WTC11 (cell line): ENCODE results near the gene TP63. TPM values are rescaled to one million over a fixed set of nuclear protein-coding genes. Genes with fewer than 3 reads are reported as not detected.

Experiments
- ATAC-seq: fragments of 200-7000 bp; cut with Tn5 transposase; 2 replicates; pipeline ENCODE4 v1.10.0; 2021; ENCODE audit warnings: mild to moderate bottlenecking, moderate library complexity
- CTCF ChIA-PET: fragments of 300-600 bp; sonication (Branson Sonifier 250); formaldehyde crosslinking; loops from one replicate; lab custom pipeline; 2021; ENCODE audit warnings: antibody characterized with exemption; lab: Charles Lee
- POLR2A ChIA-PET: fragments of 350-600 bp; sonication (Branson Sonifier 250); formaldehyde crosslinking; loops from one replicate; lab custom pipeline; 2021; ENCODE audit warnings: antibody characterized with exemption; lab: Charles Lee
- DNase-seq: peaks from one replicate; pipeline ENCODE4 v3.0.0; 2021; ENCODE audit warnings: low spot score
- H3K27ac Mint-ChIP-seq: 2 replicates; pipeline ENCODE4 v1.8.0; 2021; ENCODE audit warnings: mixed read lengths
- H3K27me3 Mint-ChIP-seq: 2 replicates; pipeline ENCODE4 v1.8.0; 2021; ENCODE audit warnings: low read depth, mild to moderate bottlenecking, moderate library complexity, mixed read lengths
- H3K36me3 Mint-ChIP-seq: 2 replicates; pipeline ENCODE4 v1.8.0; 2021; ENCODE audit warnings: mixed read lengths
- H3K4me1 Mint-ChIP-seq: 2 replicates; pipeline ENCODE4 v1.8.0; 2022; ENCODE audit warnings: mixed read lengths
- H3K4me3 Mint-ChIP-seq: 2 replicates; pipeline ENCODE4 v1.8.0; 2021; ENCODE audit warnings: mild to moderate bottlenecking, moderate library complexity, mixed read lengths
- H3K9me3 Mint-ChIP-seq: 2 replicates; pipeline ENCODE4 v1.8.0; 2021; ENCODE audit warnings: mixed read lengths
- CBFB ChIP-seq: sonication (generic); formaldehyde crosslinking; IDR thresholded peaks from 2 replicates; pipeline ENCODE4 v1.8.1; 2022; ENCODE audit warnings: mild to moderate bottlenecking, low read depth, missing genetic modification reagents
- GRHL2 ChIP-seq: fragments of 250-450 bp; sonication (Bioruptor Pico); IDR thresholded peaks from 2 replicates; pipeline ENCODE4 v1.8.0; 2022; ENCODE audit warnings: mild to moderate bottlenecking, moderate library complexity; ENCODE audit not compliant: insufficient replicate concordance, severe bottlenecking
- IRF2 ChIP-seq: sonication (generic); formaldehyde crosslinking; IDR thresholded peaks from 2 replicates; pipeline ENCODE4 v1.8.0; 2022; ENCODE audit warnings: low read depth, missing genetic modification reagents, borderline replicate concordance
- OVOL2 ChIP-seq: fragments of 250-450 bp; sonication (Bioruptor Pico); IDR thresholded peaks from 2 replicates; pipeline ENCODE4 v1.9.0; 2021; ENCODE audit warnings: mild to moderate bottlenecking, borderline replicate concordance
- TCF7 ChIP-seq: sonication (generic); formaldehyde crosslinking; IDR thresholded peaks from 2 replicates; pipeline ENCODE4 v1.8.0; 2022; ENCODE audit warnings: mild to moderate bottlenecking, low read depth, missing genetic modification reagents, moderate library complexity
- TEAD4 ChIP-seq: sonication (generic); formaldehyde crosslinking; IDR thresholded peaks from 2 replicates; pipeline ENCODE4 v1.8.0; 2022; ENCODE audit warnings: mild to moderate bottlenecking, missing genetic modification reagents
- ZNF219 ChIP-seq: sonication (generic); formaldehyde crosslinking; IDR thresholded peaks from 2 replicates; pipeline ENCODE4 v1.8.0; 2023; ENCODE audit warnings: missing genetic modification reagents, mild to moderate bottlenecking, borderline replicate concordance
- ZNF671 ChIP-seq: fragments of 250-450 bp; sonication (Bioruptor Pico); IDR thresholded peaks from 2 replicates; pipeline ENCODE4 v1.8.0; 2021; ENCODE audit warnings: mild to moderate bottlenecking
- total RNA-seq: library from RNA; stranded (reverse); gene quantifications from 3 replicates; pipeline ENCODE4 v1.2.3, GENCODE V29; 2021
- TF ChIP-seq, protein P1 (sequence below): fragments of 250-450 bp; sonication (Bioruptor Pico); conservative IDR thresholded peaks from 2 replicates; pipeline ENCODE4 v1.9.0; 2021; ENCODE audit warnings: mild to moderate bottlenecking
- TF ChIP-seq, protein P2 (sequence below): fragments of 250-450 bp; sonication (Bioruptor Pico); IDR thresholded peaks from 2 replicates; pipeline ENCODE4 v1.8.0; 2021; ENCODE audit warnings: mild to moderate bottlenecking
- TF ChIP-seq, protein P3 (sequence below): sonication (generic); formaldehyde crosslinking; IDR thresholded peaks from 2 replicates; pipeline ENCODE4 v1.8.1; 2023; ENCODE audit warnings: mild to moderate bottlenecking, missing genetic modification reagents, moderate library complexity
- TF ChIP-seq, protein P4 (sequence below): sonication (generic); formaldehyde crosslinking; IDR thresholded peaks from 2 replicates; pipeline ENCODE4 v1.8.1; 2022; ENCODE audit warnings: mild to moderate bottlenecking, missing genetic modification reagents, moderate library complexity, borderline replicate concordance
- TF ChIP-seq, protein P5 (sequence below): sonication (generic); formaldehyde crosslinking; IDR thresholded peaks from 2 replicates; pipeline ENCODE4 v1.8.1; 2022; ENCODE audit warnings: low read depth, missing genetic modification reagents, borderline replicate concordance

The TP63 gene
- total RNA-seq, 1 experiment from 2014 or later, result 0.09 TPM

DNA sequence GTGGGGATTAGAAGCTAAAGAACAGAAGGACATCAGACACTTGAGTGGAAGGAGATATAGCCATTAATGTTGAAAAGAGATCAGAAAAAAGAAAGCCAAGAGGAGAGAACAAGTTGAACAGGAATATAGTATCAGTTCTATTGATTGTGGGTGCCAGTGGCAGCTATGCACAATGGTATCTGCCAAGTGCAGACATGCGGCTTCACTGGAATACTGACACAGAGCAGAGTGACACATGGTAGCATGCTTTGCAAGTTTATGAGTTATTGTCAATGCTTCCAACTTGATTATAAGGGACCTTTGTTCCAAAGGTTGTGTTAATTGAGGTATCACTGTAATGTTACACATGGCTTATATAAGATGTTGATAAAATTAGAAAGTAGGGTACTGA is 42.0 kb upstream of the TP63 start (continued):
- TF ChIP-seq, protein P1, sequence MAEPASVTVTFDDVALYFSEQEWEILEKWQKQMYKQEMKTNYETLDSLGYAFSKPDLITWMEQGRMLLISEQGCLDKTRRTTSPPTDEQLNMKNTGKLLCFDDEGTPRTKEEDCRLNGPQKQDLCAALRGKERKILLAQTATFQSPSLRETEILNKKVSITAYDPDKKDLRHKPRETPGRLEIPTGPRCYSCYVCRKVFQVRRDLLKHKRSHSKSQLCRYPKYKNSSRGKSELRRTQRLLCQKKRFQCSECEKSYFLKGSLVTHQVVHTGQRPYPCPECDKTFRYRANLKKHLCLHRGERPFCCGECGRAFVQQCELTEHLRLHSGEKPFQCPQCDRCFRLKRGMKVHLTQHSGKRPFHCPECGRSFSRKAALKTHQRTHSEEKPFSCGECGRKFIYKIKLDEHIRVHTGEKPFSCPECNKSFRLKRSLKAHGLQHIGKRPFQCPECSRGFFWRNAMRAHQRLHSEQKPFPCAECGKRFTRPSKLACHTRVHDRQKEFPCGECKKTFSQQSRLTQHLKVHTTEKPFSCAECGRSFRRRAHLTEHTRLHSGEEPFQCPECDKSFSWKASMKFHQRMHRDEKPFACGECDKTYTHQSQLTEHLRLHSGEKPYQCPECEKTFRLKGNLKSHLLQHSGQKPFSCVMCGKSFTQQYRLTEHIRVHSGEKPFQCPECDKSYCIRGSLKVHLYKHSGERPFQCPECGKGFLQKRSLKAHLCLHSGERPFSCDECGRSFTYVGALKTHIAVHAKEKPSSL (CRISPR knock-in tag), result no peak

DNA sequence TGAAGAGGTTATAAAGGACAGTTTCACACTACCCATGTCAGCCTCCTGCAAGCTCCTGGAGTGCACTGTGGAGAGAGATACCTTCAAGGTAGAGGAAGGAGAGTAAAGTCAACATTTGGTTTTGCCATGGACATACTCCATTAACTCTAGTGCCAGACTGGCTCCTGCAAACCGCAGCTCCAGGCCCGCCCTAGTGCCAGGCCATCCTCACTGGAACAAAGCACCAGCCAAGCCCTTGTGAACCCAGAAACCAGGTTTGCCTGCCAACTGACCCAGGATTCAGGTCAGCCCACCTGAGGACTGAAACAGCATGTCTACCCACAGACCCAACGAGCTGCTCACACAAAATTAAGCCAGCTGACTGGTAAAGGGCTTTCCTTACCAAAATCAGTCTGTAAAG is 41.0 kb upstream of the TP63 start:
- DNase-seq, result no peak
- Mint-ChIP-seq H3K4me3 (no peak overlapping the region), H3K36me3 (peaks cover 3% of the 10 kb centered on the region; the same call in 1 of the 2 replicates)
- CTCF ChIA-PET, result no interaction called here
- TF ChIP-seq, protein P1 (CRISPR knock-in tag), result no peak
- TF ChIP-seq TEAD4 (CRISPR knock-in tag), result no peak
- TF ChIP-seq CBFB (CRISPR knock-in tag), result no peak
- TF ChIP-seq, protein P2, sequence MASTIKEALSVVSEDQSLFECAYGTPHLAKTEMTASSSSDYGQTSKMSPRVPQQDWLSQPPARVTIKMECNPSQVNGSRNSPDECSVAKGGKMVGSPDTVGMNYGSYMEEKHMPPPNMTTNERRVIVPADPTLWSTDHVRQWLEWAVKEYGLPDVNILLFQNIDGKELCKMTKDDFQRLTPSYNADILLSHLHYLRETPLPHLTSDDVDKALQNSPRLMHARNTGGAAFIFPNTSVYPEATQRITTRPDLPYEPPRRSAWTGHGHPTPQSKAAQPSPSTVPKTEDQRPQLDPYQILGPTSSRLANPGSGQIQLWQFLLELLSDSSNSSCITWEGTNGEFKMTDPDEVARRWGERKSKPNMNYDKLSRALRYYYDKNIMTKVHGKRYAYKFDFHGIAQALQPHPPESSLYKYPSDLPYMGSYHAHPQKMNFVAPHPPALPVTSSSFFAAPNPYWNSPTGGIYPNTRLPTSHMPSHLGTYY, result no peak
- TF ChIP-seq IRF2 (CRISPR knock-in tag), result no peak
- TF ChIP-seq, protein P3, sequence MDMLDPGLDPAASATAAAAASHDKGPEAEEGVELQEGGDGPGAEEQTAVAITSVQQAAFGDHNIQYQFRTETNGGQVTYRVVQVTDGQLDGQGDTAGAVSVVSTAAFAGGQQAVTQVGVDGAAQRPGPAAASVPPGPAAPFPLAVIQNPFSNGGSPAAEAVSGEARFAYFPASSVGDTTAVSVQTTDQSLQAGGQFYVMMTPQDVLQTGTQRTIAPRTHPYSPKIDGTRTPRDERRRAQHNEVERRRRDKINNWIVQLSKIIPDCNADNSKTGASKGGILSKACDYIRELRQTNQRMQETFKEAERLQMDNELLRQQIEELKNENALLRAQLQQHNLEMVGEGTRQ (CRISPR knock-in tag), result no peak
- no peak for TF ChIP-seq ZNF671 (CRISPR knock-in tag)
- no peak for TF ChIP-seq ZNF219 (CRISPR knock-in tag)
- TF ChIP-seq, all 79 proteins: peak for 0
- Mint-ChIP-seq H3K27ac (no peak overlapping the region), H3K9me3 (peaks cover 11% of the 10 kb centered on the region), H3K4me1 (peaks cover 8% of the 10 kb centered on the region; the same call in 1 of the 2 replicates), H3K27me3 (no peaks in the 10 kb centered on the region)
- POLR2A ChIA-PET, result no interaction called here
- no peak for ATAC-seq

DNA sequence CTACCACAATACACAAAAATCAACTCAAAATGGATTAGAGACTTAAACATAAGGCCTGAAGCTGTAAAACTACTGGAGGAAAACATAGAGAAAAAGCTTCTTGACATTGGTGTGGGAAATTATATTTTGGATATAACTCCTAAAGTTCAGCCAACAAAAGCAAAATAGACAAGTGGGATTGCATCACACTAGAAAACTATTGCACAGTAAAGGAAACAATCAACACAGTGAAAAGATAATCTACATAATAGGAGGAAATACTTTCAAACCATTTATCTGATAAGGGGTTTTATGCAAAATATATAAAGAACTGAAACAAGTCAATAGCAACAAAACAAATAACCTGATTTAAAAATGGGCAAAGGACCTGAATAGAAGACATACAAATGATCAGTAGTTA is 37.6 kb upstream of the TP63 start:
- POLR2A ChIA-PET, result no interaction called here
- DNase-seq (no peak), ATAC-seq (no peak)
- Mint-ChIP-seq H3K9me3 (peaks cover 17% of the 10 kb centered on the region), H3K4me1 (peaks cover 8% of the 10 kb centered on the region; the same call in 1 of the 2 replicates), H3K27ac (no peak overlapping the region), H3K4me3 (no peak overlapping the region), H3K36me3 (peaks cover 7% of the 10 kb centered on the region), H3K27me3 (no peaks in the 10 kb centered on the region)
- TF ChIP-seq, protein P4, sequence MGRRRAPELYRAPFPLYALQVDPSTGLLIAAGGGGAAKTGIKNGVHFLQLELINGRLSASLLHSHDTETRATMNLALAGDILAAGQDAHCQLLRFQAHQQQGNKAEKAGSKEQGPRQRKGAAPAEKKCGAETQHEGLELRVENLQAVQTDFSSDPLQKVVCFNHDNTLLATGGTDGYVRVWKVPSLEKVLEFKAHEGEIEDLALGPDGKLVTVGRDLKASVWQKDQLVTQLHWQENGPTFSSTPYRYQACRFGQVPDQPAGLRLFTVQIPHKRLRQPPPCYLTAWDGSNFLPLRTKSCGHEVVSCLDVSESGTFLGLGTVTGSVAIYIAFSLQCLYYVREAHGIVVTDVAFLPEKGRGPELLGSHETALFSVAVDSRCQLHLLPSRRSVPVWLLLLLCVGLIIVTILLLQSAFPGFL (CRISPR knock-in tag), result no peak
- TF ChIP-seq GRHL2 (CRISPR knock-in tag), result no peak
- no peak for TF ChIP-seq OVOL2
- TF ChIP-seq, protein P5, sequence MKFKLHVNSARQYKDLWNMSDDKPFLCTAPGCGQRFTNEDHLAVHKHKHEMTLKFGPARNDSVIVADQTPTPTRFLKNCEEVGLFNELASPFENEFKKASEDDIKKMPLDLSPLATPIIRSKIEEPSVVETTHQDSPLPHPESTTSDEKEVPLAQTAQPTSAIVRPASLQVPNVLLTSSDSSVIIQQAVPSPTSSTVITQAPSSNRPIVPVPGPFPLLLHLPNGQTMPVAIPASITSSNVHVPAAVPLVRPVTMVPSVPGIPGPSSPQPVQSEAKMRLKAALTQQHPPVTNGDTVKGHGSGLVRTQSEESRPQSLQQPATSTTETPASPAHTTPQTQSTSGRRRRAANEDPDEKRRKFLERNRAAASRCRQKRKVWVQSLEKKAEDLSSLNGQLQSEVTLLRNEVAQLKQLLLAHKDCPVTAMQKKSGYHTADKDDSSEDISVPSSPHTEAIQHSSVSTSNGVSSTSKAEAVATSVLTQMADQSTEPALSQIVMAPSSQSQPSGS (CRISPR knock-in tag), result no peak
- TF ChIP-seq TCF7 (CRISPR knock-in tag), result no peak
- CTCF ChIA-PET, result no interaction called here
